HG03460 (cell line): ENCODE results near the gene PHLDB2.
"Not testable (repeated sequence)": the region's sequence is repeated elsewhere in the genome, so short reads cannot be mapped to it uniquely, and the experiment has no call there.

Source experiments
- ATAC-seq: cut with Tn5 transposase; IDR thresholded peaks from one replicate; pipeline ENCODE4 v1.9.1; 2021; ENCODE audit not compliant: unreplicated experiment

PHLDB2 gene

DNA sequence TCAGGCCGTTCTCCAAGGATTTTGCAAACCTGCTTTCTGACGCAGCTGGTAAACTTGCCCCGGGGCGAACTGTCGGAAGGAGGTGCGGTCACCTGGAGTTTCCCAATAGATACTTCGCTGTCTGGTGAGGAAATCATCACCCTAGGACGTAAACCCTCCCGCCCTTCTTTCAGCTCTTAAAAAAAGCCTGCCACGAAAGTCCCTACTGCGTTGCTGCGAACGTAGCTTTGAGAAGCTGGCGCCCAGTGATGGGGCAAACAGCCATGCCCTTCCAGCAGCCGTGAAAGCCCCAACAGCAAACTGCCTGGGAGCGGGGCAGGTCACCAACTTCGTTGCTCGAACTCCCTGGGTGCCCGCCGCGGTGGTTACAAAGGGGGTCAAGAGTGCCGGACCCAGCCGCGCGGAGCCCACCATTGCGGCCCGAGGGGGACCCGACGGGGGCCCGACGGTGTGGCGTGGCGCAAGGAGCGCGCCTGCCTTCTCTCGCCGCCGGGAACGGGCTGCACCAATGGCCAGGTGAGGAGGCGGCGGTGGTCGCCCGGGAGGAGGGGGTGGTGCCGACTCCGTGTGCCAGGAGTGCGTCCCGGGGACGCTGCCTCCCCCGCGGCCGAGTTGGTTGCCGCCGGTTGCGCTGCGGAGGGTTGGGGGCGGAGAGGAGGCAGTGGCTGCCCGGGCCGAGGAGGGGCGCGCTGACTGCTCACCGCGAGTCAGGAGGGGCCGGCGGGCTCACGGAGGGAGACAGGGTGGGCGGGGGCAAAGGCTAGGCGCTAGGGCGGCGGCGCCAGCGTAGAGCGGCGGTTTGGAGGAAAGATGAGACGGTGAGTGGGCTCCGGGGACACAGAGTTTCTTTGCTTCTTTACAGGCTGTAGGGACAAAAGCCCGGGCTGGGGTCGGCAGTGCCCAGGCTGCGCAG is at the start of gene PHLDB2:
Gene PHLDB2 (plus strand): TSS at position 205 of the 913 bp plus-strand sequence. CDS start 24,813 bp downstream, outside the sequence.
- ATAC-seq, result no peak

DNA sequence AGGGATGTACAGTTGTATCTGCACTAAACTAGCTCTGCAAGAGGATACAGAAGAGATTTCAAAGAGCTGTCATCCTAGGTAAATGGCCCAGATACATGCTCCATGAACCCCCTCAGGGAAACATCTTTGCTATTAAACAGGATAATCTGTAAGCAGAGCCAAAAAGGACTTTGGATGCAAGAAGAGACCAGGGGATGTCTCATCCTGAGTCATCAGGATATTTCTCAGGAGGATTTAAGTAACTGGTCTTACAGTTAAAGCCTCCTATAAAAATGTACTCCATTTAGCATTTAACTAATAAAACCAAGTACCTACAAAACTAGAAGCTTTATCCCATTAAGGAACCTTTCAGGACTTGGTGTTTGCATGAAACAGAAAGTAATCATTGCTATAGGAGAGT is 48.2 kb upstream of the PHLDB2 start:
- ATAC-seq, result no peak

DNA sequence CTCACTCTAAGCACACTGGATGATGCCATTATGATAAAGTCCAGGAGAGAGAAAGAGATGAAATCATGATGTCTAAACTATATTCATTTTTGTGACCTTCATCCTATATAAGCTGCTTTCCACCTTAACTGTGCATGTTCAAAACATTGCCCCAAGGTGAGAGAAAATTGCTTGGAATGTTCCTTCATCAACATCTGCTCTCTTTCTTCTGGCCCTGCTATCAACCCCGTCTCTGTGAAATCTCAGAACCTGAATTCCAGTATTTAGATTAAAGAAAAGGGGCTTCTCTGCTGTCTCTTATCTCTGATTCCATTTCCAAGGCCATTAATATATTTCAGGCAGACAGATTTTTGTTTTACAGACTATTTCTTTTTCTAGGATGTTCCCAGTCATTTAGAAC is 47.3 kb upstream of the PHLDB2 start:
- ATAC-seq, result no peak

DNA sequence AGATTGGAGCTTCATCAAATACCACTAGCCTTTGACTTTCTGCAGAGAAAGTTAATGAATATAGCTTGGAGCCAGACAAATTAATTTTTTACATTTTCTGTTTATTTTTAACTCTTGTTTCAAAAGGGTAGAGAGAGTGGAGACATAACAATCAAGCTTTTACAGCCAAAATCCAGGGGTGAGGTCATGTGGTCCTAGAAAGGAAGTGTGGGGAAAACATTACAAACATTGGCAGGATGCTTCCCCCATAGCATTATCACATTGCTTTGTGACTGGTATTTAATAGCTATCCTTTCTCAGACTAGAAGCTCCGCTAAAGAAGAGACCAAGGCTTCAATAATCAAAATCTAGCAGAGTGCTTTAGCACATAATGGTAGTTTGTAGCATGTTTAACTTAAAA is 46.4 kb upstream of the PHLDB2 start:
- ATAC-seq, result no peak

DNA sequence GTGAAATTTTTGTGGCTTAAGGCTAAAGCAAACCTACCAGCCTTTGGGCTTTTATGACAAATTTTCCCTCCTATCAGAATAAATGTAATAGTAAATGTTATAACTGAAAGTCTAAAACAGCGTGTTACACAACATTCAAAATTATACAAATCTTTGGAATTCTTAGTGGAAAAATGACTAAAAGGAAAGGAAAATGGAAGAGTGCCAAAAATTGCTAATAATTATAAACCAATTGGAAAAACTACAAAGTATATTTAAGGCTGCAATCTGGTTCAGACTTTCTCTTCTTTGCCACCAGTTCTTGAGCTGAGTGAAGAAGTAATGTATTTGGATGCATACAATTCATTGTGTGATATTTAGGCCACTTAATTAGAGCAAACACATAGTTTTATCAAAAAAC is 45.6 kb upstream of the PHLDB2 start:
- no peak for ATAC-seq

DNA sequence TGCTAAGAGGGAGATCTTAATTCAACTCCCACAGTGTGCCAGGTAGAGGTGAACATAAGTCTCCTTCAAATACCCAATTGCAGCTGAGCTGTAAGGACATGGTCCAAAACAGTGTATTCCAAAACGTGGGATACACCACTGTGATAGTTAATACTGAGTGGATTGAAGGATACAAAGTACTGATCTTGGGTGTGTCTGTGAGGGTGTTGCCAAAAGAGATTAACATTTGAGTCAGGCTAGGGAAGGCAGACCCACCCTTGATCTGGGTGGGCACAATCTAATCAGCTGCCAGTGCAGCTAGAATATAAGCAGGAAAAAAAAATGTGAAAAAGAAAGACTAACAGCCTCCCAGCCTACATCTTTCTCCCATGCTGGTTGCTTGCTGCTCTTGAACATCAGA is 45.1 kb upstream of the PHLDB2 start:
- no peak for ATAC-seq

DNA sequence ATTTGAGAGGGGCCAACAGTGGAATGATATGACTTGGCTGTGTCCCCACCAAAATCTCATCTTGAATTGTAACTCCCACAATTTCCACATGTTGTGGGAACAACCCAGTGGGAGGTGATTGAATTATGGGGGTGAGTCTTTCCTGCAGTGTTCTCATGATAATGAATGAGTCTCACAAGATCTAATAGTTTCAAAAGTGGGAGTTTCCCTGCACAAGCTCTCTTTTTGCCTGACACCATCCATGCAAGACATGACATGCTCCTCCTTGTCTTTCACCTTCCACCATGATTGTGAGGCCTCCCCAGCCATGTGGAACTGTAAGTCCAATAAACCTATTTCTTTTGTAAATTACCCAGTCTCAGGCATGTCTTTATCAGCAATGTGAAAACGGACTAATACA is 42.3 kb upstream of the PHLDB2 start:
- ATAC-seq, result not testable (repeated sequence)

DNA sequence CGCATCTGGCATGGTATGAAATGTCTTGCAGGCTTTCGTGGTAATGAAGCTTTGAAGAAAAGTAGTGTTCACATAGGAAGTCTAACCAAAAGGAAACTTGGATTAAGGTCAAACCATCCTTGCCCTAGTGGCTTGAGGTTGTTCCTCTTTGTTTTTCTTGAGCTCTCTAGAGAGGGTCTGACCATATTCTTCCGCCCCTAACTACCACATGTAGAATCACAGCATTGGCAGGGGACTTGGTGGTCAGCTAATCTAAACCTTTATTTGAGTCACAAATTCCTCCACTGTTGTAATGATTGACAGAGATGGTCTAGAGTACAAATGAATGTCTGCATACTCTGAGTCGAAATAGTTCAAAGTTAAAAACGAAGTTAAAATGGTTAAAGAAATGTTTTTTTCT is 39.1 kb upstream of the PHLDB2 start:
- no peak for ATAC-seq

DNA sequence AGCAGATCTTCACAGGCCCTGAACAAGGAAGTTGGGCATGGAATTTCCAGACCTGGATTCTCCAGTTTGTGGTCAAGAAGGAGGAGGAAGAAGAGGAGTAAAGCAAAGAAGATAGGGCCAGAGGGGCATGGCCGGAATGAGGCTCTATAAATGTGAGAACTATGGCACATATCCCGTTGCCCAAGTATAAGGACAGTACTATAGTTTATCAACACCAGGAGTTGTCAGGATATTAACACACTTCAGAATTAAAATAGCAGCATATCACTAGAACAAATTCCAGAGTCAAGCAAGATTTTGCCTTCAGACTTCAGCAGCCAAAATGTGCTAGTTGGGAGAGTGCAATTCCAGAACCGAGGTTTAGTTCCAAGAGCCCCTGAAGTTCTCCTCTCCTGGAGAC is 38.4 kb upstream of the PHLDB2 start:
- no peak for ATAC-seq

DNA sequence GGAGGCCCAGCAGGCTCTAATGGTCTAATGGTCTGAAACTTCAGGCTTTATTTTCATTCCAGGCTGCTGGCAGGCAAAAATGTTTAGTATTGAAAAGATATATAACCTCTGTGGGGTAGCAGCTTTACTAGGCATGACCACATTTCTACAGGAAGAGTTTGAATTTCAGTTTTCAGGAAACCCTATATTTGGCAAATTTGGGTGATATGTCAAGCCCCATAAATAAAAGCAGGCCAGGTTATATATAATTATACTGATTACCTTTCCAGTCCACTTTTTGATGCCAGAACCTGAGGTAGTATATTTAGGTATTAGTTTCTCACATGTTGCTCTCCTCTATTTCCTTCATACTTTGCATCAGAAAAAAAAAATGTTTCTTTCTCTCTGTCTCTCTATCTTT is 37.2 kb upstream of the PHLDB2 start:
- ATAC-seq, result no peak

DNA sequence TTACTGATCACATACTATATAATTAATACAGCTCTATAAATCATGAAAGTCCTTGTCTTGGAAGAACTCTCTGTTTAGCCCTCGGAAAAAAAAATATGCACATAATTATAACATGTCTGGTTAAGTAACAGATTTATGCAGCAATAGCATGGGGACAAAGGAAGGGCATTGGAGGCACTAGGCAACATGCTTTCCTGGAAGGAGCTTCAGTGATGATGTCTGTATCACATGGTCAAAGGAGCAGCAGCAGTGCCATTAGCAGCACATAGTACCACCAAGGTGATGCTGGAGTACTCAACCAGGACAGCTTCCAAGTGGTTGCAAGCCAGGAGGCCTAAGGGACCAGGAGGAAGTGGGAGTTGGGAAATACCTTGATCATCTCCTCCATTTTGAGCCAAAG is 36.3 kb upstream of the PHLDB2 start:
- no peak for ATAC-seq

DNA sequence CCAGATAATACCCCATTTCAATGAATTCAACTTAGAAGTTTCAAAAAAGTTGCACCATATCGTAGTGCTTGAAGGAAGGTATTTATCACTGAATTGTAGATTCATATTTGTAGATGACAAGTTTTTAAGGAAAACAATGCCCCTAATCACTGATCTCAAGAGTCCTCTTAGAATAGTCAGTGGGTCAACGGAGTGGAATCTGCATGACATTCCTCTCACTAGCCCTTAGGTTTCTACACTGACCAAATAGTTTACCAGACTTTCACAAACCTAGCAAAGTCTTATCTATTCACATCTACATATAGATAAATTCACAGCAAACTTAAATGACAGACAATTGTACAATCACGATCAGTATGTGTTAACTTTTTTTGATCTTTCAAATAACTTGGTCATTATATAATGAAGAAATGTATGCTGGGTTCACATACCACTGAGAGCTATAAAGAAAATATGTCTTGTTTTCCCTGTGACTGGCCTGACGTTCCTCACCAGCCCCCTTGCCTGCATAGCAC is 35.7 kb upstream of the PHLDB2 start:
- ATAC-seq, result no peak

DNA sequence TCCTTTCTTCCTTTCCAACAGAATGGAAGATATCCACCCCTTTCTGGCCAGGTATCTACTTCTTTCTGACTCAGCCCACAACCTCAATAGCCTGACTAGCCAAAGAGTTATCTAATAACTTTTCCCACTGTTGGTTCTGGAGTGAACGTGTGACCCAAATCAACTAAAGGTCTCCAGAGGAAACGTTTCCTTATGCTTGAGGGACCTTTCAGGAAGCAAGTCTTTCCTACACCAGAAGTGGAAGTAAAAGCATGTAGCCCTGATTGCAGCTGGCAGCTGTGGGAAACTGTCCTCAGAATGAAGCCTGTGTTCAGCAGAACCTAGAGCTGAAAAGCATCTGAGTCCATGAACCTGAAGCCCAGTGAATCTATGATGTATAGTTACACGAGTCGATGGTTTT is 34.7 kb upstream of the PHLDB2 start:
- no peak for ATAC-seq

DNA sequence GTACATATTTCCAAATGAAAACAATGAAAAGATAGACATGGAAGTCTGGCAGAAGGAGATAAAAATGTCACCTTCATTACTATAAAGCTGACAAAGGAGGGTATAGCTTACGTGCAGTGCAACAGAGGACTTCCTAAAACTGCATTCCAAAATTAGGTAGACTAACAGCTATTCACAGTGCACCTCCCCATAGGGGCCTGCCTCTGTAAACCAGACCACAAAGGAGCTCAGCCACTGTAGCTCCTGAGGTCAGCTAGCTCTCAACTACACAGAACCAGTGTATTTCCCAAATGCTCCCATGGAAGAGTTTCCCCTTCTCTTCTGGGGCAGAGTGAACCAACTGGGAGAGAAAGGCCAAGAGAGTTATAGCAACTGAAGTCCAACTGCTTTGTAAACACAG is 31.2 kb upstream of the PHLDB2 start:
- no peak for ATAC-seq

DNA sequence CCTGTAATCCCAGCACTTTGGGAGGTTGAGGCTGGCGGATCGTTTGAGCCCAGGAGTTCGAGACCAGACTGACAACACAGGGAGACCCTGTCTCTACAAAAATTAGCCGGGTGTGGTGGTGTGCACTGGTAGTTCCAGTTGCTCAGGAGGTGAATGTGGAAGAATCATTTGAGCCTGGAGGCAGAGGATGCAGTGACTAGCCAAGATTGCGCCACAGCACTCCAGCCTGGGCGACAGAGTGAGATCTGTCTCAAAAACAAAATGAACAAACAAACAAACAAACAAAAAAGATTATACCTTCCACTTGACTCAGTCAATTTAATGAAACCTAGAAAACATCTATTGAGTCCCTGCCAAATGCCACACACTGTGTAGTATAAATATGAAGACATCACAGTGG is 30.5 kb upstream of the PHLDB2 start:
- ATAC-seq, result no peak

DNA sequence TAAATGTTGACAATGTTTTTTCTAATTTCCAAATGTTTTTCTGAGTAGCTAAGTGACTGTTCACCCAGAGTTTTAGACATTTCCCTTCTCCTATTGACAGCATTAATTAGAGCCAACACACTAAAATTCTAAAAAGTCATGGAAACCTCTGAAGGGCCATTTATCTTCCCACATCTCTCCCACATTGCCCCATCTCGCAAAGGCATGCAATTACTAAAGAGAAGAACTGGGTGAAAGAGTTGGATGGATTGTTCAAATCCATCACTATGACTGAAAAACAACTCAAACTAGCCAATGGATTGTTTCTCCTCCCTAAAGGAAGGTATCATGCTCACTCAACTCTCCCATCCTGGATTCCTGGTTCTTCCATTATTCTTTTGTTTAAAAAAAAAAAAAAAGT is 30.0 kb upstream of the PHLDB2 start:
- ATAC-seq, result no peak

DNA sequence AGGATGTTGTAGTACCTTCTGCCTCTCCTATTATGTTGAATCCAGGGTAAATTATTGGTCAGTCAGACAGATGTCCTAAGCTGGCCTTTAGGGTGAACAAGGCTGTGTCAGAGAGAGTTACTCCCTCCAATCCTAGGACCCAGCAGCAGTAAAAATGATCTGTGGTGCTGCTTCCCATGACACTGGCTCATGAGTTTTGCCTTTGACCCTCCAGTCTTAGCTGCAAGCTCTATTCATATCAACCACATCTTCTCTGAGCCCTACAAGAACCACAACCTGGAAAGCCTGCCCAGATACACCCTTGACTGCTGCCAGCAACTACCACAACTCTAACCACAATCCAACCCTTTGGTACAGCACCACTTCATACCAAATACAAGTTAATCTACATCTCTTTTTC is 27.2 kb upstream of the PHLDB2 start:
- no peak for ATAC-seq

DNA sequence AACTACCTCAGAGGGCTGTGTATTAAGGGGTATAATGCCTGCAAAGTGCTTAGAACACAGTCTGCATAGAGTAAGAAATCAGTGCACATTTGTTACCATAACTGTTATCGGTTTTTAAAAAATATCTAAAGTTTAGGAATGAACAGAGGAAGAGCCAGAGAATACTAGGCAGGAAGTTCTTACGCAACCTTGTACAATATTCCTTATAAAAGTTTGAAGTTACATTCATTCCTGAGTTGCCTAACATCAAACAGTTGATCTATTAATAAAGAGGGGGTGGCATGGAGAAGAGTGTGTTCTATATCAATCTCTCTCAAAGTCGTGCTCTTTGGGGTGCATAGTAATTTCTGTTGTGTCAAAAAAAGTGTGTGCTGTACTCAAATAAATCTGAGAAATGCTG is 22.0 kb upstream of the PHLDB2 start:
- no peak for ATAC-seq

DNA sequence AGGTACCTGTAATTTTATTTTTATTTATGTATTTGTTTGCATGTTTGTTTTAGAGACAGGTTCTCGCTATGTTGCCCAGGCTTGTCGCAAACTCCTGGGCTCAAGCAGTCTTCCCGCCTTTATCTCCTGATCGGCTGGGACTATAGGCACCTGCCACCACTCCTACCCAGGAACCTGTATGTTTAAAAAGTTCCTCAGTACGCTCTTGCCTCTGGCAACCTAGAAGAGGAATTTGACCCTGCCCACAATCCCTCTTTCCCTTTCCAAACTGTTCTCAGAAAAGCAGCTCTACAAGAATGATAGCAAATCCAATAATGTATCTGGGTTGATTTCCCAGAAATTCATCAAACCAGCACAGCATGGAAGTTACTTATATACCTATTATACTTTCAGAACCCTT is 20.9 kb upstream of the PHLDB2 start:
- no peak for ATAC-seq

DNA sequence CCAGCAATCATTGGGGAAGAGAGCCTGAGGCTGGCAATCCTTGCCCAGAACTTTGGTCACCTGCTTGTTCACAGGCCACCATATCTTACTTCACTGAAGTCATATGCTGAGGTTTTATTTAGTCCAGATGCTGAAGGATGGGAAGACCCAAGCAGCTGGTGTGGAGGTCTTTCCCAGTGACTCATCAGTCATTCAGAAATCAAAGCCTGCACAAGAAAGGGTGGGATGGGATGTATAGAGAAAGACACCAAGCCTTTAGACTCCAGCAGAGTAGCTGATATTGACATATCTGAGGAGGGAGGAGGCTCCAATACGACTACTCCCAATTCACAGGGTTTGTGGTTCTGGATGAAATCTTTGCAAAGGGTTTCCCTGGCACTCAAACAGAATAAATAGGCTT is 13.0 kb upstream of the PHLDB2 start:
- ATAC-seq, result no peak

DNA sequence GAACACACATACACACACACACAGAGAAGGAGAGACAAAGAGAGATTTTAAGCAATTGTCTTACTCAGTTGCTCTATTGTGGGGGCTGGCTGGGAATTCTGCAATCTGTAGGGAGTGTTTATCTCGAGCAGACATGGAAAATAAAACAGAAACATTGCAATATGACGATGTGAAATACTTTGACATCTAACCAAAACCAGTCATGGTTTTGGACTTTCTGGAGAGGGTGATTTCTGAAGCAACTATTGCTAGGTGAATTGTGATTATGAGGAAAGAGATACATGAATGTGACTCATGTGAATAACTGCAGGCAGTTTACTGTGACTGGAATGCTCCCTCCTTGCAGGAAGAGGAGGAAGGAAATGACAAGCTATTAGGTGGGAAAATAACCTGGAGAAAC is 12.3 kb upstream of the PHLDB2 start:
- no peak for ATAC-seq

DNA sequence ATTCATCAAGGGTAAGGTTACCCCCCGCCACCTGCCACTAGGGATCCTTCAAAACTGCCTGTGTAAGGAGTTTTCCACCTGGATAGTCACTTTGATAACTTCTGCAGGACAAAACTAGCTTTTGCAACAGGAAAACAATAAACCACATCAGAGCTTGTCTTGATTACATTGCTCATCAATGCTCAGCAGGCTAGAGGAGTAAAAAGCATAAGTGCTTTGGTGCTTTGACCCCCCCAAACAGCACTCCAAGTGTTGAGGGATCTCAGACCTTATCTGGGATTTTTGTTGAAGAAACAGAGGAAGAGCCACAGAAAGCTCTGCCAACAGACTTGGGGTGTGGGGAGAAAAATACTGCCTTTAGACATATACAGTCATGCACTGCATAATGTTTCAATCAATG is 10.8 kb upstream of the PHLDB2 start:
- ATAC-seq, result no peak

DNA sequence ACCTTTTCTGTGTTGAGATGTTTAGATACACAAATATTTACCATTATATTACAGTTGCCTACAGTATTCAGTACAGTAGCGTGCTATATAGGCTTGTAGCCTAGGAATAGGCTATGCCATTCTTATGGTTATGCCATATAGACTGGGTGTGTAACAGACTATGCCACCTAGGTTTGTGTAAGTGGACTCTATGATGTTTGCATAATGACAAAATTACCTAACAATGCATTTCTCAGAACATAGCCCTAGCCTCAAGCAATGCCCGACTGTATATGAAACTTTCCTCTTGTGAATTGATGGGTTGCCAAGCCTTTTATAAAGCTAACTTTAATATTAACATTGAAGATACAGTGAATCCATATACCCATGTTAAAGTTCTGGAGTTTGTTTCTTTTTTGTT is 10.3 kb upstream of the PHLDB2 start:
- ATAC-seq, result no peak
